Breast epithelium (tissue), 3 donors: ENCODE measurements around the gene FGF11.

ENCODE experiments used
- CTCF ChIP-seq, 3 donors: fragments of 450-650 bp; IDR thresholded peaks; one replicate each; pipeline ENCODE4 v1.5.1; 2016 to 2017; ENCODE audit warnings: antibody characterized with exemption in 3 of 3, mild to moderate bottlenecking in 3 of 3, moderate library complexity in 3 of 3
- POLR2AphosphoS5 ChIP-seq, 3 donors: sonication (generic); formaldehyde crosslinking; IDR thresholded peaks; one replicate each; pipeline ENCODE4 v1.6.1; 2017; ENCODE audit warnings: antibody characterized with exemption in 3 of 3

- TF ChIP-seq POLR2AphosphoS5 (IDR thresholded peaks at IDR 0.05), result no peak
- TF ChIP-seq CTCF (IDR thresholded peaks at IDR 0.05), result no peak
Observed at GRCh38 chr17:7426203-7426863, 13.0 kb upstream of the FGF11 start.
